8988T (cell line): ENCODE results near the gene ITGA2.

Experiments used
- DNase-seq: peaks from one replicate; pipeline ENCODE4 v3.0.0; 2011

ITGA2 gene

DNA sequence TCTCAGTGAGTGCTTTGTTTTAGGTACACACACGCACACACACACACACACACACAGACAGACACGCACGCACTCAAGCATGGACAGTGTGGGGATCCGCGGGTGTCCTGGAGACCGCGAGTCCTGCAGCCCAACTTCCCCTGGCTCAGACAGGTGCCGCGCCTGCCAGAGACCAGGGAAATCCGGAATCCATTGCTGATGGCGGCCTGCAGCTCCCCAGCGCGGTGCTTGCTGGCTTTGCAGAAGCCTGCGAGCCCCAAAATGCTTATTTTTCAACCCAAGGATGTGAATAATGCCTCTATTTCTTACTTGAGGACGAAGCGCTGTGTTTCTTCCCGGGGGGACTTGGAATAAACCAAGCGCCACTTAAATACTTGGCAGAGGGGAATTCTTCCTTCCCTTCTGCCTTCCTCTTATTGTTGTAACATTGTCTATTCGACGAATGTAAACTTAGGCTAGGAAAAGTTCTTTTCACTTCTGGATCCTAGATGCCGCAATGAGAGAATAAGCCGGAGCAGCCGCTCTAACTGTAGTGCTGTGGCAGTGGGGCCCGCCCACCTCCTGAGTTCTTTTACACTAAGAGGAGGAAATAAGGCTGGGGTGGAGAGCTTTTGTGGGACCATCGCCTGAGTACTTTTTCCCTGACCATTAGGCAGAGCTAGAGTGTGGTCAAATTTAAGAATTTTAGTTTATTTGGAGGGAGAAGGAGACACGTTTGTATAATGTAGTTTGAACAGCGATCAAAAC lies 802 bp downstream of the ITGA2 start:
- peak; percentile 31 for DNase-seq

DNA sequence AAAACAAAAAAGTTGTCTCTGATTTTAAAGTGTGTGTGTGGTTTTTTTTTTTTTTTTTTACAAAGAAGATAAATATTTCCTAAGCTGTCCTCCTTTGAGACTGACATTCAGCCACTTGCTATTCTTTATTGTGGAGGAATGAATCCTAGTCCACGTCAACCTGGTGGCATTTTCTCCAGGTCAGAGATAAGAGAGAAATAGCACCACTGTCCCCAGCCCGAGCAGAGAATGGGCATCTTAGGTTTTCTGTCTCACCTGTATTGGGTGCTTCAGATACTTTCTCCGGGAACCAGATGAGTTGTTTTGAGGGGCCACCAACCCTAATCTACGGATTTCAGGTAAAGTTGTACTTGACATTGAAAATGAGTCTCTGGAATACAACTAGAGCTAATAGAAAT lies 1.4 kb downstream of the ITGA2 start:
- DNase-seq: no peak

DNA sequence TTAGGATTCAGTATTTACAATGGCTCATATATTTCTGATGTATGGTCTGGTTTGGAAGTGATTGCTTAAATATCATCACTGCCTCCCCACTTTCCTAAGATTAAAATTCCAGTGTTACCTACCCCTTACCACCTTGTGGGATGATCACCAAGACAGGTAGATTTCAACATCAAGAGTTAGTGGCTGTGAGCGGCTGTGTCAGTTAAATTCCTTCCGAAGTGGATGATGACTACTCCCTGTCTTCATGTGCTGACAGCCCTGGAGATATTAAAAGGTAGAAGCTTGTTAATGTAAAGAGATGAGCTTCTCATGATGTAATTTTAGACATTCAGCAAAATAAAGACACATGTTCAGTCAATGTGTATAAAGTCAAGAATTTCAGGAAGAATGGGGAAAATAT lies 4.2 kb downstream of the ITGA2 start:
- DNase-seq: no peak

DNA sequence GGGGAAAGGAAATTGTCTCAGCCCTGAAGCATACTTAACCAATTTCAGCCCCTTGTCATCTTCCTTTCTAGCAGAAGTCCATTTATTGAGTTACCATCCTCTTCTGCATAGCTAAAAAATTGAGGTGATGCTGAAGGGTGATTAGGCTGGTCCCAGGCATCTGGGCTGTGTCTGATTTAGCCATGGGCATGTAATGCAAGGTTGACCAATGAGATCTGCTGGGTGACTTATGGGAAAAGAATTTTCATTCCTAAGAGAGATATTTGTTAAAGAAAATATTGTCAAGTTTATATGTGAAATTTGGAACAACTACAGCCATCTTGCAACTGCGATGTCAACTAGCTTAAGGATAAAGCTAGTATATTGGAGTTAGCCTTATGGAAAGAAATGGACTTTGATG lies 5.1 kb downstream of the ITGA2 start:
- DNase-seq: no peak

DNA sequence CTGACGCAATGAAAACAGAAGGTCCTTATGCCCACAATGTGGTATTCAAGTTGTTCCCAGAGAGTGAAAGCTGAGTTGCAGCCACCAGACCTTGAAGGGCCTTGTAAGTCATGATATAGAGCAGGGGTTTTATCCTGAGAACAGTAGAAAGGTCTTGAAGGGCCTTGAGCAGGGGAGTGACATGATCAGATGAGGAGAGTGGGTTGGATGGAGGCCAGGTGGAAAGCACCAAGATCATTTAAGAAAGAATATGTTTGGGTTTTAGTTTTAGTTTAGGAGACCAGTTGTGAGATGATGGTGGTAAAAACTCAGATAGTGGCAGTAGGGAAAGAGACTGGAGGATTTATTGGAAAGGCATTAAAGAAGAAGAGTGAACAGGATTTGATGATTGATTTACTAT lies 5.9 kb downstream of the ITGA2 start:
- no peak for DNase-seq

DNA sequence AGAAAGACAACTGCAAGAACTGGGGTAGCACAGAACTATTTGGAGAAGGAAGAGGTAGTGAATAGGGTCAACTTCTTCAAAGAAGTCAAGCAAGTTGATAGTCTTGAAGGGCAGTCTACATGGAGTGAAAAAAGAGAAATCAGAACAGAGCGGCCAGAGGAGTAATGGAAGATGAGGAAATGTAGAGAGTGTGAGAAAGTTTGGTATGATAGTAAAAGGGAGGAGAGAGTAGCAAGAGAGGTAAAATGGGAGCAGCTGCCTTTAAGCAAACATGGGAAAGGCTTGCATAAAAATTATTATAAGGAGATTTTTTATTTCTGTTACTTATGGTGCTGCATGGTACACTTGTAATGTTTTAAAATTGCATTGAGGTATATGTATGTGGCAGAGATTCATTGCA lies 6.8 kb downstream of the ITGA2 start:
- no peak for DNase-seq

DNA sequence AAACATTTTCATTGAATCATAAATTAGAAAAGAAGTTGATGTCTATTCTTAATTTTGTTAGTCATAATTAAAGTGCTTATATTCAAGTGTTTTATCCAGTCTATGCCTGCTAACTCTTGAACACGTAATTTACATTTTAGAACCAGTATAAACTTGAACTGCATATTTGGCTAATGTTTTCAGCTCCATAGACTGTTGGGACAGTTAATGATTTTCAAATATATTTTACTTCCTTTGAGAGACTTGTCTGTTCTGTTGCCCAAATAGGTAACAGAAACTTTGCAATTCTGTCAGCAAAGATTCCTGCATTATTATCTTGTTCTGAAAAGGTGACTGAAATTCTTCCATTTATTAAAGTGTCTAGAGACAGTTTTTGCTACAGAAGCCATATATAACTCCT lies 7.8 kb downstream of the ITGA2 start:
- no peak for DNase-seq

DNA sequence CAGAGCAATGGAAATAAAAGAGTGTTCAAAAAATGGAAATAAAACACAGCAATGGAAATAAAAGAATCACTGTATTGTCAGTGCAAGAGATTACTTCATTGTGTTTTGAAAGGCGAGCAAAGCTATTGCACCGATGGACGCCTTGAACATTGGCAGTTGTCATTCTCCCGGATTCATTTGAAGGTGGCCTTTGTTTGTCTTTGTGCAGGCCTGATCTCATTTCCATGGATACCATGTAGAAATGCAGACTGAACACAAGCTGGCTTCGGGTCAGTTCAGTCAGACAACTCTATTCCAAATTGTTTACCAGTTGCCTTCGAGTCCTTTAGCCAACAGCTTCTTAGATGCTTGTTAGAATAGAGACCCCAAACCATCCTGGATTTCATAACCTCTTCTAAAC lies 8.3 kb downstream of the ITGA2 start:
- no peak for DNase-seq

DNA sequence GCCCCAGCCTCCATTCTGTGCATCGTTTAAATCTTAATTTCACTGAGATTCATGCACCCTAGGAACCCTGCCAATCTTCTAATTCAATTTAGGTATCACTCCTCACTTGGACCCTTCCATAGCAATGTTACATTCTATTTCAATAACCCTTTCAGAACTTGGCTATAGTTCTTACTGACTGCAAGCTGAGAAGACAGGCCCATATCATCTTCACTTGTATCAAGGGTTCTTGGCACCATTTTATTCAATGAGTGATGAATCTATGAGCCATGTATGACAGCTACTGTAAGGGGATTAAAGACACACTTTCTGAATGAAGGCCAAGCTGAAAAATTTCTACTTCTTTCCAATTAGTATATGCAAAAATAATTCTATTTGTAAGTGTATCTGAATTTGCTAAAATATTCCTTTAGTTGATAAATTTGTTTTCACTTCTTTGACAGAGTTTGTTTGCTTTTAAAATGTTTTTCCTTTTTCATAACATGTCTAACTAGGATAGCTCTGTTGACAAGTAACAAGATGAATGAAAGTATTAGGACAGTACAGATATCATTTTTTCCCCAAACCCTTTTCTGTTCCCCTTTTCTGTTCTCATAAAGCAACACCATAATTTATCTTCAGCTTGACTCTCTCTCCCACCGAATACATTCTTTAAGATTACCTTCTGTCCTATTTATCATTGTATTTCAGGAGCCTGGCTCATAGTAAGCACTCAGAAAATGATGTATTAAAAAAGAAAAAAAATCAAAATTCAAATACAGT lies 9.6 kb downstream of the ITGA2 start:
- DNase-seq: no peak

DNA sequence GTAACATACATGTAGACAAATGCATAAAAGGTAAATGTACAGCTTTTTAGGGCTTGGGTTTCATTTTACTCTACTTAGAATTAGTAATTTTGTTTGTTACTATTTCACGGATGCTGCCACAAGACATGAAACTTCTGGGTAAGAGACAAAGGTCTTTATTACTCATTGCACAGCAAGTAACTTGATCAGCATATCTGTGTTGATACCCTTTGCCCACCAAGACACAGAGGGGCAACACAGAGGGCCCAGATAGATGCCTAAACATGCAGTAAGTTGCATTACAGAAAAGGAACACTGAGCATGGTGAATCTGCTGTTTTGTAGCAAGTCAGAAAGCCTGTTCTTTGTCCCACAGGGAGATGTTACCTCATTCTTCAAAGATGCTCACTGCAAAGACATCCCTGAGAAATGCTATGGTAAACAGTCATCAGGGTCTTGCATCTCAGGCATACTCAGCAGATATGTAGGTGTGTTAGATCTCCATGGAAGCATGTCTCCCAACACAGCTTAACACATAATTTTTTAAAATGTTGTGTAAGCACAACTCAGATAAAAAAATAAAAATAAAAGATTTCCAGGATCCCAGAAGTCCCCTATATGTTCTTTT lies 10.3 kb downstream of the ITGA2 start:
- no peak for DNase-seq

DNA sequence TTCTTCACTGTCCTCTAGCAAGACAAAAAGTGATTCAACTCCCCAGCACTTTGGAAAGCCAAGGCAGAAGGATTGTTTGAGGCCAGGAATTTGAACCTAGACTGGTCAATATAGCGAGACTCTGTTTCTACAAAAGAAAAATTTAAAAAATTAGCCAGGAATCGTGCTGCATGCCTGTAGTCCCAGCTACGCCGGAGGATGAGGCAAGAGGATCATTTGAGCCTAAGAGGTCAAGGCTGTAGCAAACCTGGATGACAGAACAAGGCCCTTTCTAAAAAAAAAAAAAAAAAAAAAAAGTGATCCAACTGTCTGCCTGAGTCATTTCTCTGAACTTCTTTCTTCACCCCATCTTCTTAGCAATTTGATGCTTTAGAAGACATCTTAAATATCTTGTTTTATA lies 12.4 kb downstream of the ITGA2 start:
- DNase-seq: no peak

DNA sequence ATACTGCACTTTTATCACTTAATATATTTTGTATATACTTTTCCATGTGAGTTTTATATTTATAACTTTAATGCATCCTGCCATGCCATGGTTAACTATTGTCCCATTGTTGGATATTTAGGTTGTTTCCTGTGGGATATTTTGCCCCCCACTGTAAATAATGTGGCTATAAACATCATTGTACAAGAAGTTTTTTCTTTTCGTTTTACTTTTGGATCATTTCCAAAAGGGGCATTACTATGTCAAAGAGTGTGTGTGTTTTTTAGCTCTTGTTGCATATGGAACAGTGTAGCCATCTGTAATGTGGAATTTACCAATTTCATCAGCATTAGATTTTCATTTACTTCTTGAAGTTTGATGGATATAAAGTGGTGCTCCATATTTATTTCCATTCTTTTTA lies 13.3 kb downstream of the ITGA2 start:
- DNase-seq: no peak

DNA sequence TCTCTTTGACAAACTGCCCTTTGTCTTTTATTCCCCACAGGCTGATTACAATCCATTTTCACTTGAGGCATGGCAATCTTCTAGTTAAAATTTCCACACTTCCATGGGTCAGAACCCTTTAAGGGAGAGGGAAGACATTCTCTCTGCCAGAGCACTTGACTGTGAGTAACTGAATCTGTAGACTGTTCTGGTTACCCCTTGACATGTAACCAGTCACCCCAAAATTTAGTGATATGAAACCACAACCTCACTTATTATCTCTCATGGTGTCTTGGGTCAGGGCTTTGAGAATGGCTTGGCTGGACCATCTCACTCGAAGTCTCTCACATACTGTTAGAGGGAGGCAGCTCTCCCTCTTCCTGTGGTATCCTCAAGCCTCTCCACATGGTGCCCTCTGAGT lies 14.0 kb downstream of the ITGA2 start:
- no peak for DNase-seq

DNA sequence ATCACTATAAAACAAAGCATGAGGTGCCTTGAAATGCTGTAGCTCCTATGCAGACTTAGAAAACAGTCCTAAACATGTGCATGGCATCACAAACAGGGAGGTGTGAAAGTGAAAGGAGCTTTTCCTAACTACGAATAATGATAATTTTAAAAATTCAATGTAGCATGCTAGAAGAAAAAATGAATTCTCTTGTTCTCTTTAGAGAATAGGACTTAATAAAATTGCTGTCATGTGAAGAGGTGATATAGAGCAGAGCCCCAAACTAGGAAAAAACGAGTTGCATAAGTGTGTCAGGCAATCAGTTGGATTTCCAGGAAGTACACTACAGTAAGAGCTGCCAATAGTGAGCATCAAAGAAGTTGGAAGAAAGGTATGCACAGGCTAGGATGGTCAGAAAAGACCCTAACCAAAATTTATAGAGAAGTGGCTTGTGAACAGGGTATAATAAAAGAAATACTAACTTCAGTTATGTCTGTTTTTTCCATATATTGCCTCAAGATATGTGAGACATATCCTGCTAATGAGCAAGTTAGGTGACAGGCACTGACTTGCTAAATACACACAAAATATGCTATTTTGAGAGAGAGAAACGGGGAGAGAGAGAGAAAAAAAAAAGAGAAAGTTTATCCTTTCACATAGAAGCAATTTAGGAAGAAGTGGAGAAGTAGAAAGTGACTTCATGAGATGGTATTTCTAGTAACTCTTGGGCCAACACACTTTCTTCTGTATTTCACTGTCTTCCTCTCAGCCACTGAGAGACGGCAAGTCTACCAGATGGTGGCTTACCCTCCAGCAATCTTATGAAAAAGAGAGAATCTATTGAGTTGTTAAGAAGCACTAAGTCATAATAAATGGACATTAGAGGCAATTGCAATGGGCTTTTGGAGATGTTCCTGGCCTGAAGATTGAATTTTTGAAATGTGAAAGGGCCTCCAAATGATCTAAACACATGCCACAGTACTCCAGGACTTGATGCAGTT lies 18.0 kb downstream of the ITGA2 start:
- DNase-seq: no peak

DNA sequence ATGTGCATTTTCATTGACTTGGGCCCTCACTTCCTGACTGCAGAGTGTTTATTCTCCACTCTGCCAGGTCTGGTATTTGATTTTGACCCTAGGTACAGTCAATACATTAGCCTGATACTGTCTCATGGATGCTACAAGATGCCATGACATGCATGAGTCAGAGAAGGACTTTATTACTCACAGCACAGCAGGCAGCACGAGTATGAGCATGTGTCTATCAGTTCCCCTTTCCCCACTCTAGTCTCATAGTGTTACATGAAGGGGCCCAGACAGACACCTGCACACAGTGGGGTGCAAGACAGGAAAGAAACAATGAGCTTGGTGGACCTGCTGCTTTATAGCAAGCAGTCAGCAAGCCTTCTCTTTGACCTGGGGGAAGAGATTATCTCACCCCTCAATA lies 19.6 kb downstream of the ITGA2 start:
- no peak for DNase-seq

DNA sequence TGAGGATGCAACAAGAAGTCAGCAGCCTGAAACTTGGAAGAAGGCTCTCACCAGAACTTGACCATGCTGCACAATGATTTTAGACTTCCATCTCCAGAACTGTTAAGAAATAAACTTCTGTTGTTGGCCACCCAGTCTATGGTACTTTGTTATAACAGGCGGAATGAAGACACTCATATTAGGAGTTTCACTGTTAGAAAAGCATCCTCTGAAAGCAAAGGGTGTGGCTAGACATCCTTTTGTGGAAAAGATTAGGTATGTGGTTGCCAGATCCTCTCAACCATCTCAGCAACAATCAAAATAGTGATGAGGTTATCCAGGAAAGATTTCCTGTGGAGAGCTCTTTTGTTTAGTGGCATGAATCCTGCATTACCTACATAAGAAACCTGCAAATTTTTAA lies 20.7 kb downstream of the ITGA2 start:
- no peak for DNase-seq

DNA sequence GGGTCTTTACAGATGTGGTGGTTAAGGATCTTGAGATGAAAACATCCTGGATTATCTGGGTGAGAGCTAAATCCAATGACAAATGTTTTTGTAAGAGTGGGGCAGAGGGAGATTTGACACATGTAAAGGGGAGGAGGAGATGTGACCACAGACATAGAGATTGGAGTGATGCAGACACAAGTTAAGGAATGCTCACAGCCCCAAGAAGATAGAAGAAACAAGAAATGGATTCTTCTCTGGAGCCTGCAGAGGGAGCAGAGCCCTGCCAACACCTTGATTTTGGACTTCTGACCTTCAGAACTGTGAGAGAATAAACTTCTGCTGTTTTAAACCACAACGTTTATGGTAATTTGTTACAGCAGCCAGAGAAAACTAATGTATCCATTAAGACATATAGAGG lies 21.7 kb downstream of the ITGA2 start:
- no peak for DNase-seq

DNA sequence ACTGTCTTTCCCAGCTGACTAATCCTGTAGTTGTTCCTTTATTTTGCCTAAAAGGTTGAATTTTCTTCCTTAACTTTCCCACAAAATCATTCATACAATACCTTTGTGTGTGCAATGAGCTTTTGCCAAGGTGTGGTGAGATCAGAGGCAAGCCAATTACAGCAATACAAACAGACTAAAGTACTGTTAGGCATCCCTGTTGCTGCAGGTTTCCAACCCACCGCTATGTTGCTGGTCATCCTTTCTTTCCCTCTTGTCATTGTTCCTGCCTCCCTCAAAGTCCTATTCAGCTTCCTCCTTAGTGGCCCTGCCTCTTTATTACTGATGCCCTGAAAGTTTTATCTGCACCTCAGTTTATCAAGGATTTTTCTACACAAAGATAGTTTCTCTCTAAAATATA lies 22.1 kb downstream of the ITGA2 start:
- DNase-seq: no peak

DNA sequence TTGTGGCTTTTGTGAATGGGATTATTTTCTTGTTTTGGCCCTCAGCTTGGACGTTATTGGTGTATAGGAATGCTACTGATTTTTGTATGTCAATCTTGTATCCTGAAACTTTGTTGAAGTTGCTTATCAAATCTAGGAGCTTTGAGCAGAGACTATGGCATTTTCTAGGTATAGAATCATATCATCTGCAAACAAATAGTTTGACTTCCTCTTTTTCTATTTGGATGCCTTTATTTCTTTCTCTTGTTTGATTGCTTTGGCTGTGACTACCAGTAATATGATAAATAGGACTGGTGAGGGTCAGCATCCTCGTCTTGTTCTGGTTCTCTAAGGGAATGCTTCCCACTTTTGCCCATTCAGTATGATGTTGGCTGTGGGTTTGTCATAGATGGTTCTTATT lies 24.7 kb downstream of the ITGA2 start:
- DNase-seq: no peak

DNA sequence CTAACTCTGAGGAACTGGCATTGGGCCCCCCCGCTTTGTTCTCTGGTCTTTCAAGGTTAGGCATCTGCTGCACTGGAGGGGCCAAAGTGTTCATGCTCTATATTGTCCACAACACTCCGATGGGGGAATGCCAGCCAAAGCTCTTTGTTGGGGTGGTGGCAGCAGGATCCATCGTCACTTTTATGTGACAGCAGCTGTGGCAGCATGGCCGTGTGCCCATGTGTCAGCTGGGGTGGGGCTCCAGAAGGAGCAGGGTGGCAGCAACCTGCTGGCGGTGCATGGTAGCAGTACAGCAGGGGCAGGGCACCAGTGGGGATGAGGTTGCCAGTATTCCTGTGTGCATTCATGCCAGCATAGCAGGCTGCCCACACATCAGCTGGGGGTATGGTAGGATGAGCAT lies 28.2 kb downstream of the ITGA2 start:
- DNase-seq: no peak

DNA sequence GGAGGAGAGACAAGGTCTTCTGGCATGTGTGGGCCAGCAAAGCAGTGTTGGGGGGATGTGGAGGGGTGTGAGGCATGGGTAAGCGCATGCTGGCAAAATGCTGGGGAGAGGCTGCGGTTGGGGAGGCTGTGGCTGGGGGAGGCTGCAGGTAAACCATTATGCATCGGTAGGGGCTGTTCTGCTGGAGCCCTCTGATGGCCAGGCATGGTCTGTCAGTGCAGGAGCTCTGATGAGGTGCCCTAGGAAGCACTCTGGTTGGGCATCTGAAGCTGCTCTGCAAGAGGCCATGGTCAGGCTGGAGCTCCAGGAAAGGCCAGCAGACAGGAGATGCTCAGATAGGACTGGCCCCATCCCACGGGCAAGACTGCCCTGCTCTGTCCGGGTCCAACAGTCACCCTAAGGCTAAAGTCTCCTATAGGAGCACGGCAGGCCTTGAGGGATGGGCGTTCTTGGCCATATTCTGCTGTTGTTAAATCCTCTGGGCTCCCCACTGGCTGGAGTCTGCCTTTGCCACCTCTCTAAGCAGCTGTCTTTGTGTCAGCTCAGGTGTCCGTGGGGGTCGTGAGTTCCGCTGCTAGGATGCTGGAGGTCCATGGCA lies 28.7 kb downstream of the ITGA2 start:
- no peak for DNase-seq

DNA sequence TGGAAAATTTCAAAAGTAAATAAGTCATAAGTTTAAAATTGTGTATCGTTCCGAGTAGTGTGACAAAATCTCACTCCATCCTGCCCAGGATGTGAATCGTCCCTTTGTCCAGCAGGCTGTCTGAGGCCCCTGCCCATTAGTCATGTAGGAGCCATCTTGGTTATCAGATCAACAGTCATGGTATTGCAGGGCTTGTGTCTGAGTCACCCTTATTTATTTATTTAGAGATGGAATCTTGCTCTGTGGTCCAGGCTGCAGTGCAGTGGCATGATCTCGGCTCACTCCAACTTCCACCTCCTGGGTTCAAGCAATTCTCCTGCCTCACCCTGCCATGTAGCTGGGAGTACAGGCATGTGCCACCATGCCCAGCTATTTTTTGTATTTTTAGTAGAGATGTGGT lies 30.2 kb downstream of the ITGA2 start:
- peak; percentile 27 for DNase-seq
